H1 (cell line): ENCODE results near the gene TLL1. TPM values are rescaled to one million over a fixed set of nuclear protein-coding genes. Genes with fewer than 3 reads are reported as not detected.
A peak's percentile ranks its signal among the peaks of the same experiment; 100 is the strongest.

Experiments
- CTCF ChIA-PET: fragments of 300-600 bp; sonication (Branson Sonifier 250); formaldehyde crosslinking; loops from one replicate; lab custom pipeline; 2021; ENCODE audit not compliant: partially characterized antibody; lab: Charles Lee
- POLR2A ChIA-PET: fragments of 300-600 bp; sonication (Branson Sonifier 250); formaldehyde crosslinking; loops from one replicate; lab custom pipeline; 2021; ENCODE audit warnings: inconsistent platforms; ENCODE audit not compliant: partially characterized antibody; lab: Charles Lee
- DNase-seq, 2 experiments: peaks; one replicate each; pipeline versions ENCODE4 v3.0.0 to v3.0.0-alpha.2; 2010 to 2022; ENCODE audit warnings: low spot score in 2 of 2, low read depth in 1 of 2, mixed read lengths in 1 of 2
- FAIRE-seq: peaks from 2 replicates; lab custom pipeline; 2011; peaks lifted over from hg19 to GRCh38; lab: Jason Lieb, UNC
- H2AFZ ChIP-seq: 2 replicates; pipeline ENCODE4 v1.8.1; 2012; ENCODE audit warnings: low read length, inconsistent platforms
- H2AK5ac ChIP-seq: 2 replicates; pipeline ENCODE4 v1.6.1; 2013; ENCODE audit warnings: low read depth, low read length
- H2BK120ac ChIP-seq: replicated peaks from 2 replicates; pipeline ENCODE3; 2013; ENCODE audit warnings: low read depth, low read length, inconsistent platforms
- H2BK12ac ChIP-seq: 2 replicates; pipeline ENCODE4 v1.6.1; 2013; ENCODE audit warnings: low read depth, low read length
- H2BK15ac ChIP-seq: 2 replicates; pipeline ENCODE4 v1.6.1; 2013; ENCODE audit warnings: low read length
- H2BK20ac ChIP-seq: 2 replicates; pipeline ENCODE4 v1.6.1; 2013; ENCODE audit warnings: low read length
- H2BK5ac ChIP-seq: 2 replicates; pipeline ENCODE4 v1.6.1; 2013; ENCODE audit warnings: low read depth, low read length
- H3K14ac ChIP-seq: 2 replicates; pipeline ENCODE4 v1.6.1; 2013; ENCODE audit warnings: inconsistent platforms; ENCODE audit not compliant: insufficient read length
- H3K18ac ChIP-seq: 2 replicates; pipeline ENCODE4 v1.6.1; 2013; ENCODE audit warnings: low read length; ENCODE audit errors: extremely low read depth
- H3K23ac ChIP-seq: 2 replicates; pipeline ENCODE4 v1.6.1; 2013; ENCODE audit warnings: inconsistent platforms; ENCODE audit not compliant: insufficient read length
- H3K23me2 ChIP-seq: 2 replicates; pipeline ENCODE4 v1.6.1; 2013; ENCODE audit warnings: low read depth, low read length
- H3K27ac ChIP-seq: 2 replicates; pipeline ENCODE4 v1.6.1; 2011; ENCODE audit warnings: low read depth, low read length, inconsistent platforms
- H3K27me3 ChIP-seq, 4 experiments: replicated peaks in 1 of 4; 1 replicate in 1 of 4; 2 replicates in 3 of 4; pipeline versions ENCODE4 v1.6.1 to v1.8.1; 2011 to 2013; ENCODE audit warnings: low read length in 3 of 4, mild to moderate bottlenecking in 3 of 4, inconsistent platforms in 2 of 4, mixed read lengths in 2 of 4, moderate library complexity in 1 of 4; ENCODE audit not compliant: control insufficient read depth in 3 of 4, insufficient read depth in 3 of 4; ENCODE audit errors: extremely low read depth in 1 of 4
- H3K36me3 ChIP-seq, 4 experiments: 2 replicates each; pipeline versions ENCODE4 v1.6.1 to v1.8.1; 2011 to 2013; ENCODE audit warnings: mild to moderate bottlenecking in 4 of 4, low read length in 3 of 4, moderate library complexity in 2 of 4, control low read depth in 1 of 4, inconsistent platforms in 1 of 4; ENCODE audit not compliant: insufficient read depth in 4 of 4, control insufficient read depth in 2 of 4
- H3K4ac ChIP-seq: replicated peaks from 2 replicates; pipeline ENCODE3; 2013; ENCODE audit warnings: low read length, low read depth, mixed read lengths, inconsistent platforms; ENCODE audit not compliant: insufficient read length
- H3K4me1 ChIP-seq, 4 experiments: replicated peaks in 1 of 4; 1 replicate in 1 of 4; 2 replicates in 3 of 4; pipeline versions ENCODE4 v1.6.1 to v1.8.1; 2011 to 2013; ENCODE audit warnings: low read length in 3 of 4, inconsistent platforms in 2 of 4, mixed read lengths in 1 of 4; ENCODE audit not compliant: insufficient read depth in 4 of 4, control insufficient read depth in 3 of 4
- H3K4me2 ChIP-seq, 2 experiments: 2 replicates each; pipeline versions ENCODE4 v1.6.1 to v1.8.1; 2011 to 2013; ENCODE audit warnings: low read depth in 2 of 2, low read length in 2 of 2, control low read depth in 1 of 2, inconsistent platforms in 1 of 2, mild to moderate bottlenecking in 1 of 2; ENCODE audit not compliant: insufficient read depth in 1 of 2
- H3K4me3 ChIP-seq, 4 experiments: fragments of 200-600, 300-600 bp in 1 of 4; sonication (generic), shearing (Covaris generic), sonication (Bioruptor Twin) in 1 of 4; 2 replicates each; pipeline versions ENCODE4 v1.5.1 to v1.8.1; 2011 to 2016; ENCODE audit warnings: low read length in 4 of 4, low read depth in 3 of 4, control low read depth in 2 of 4, inconsistent platforms in 2 of 4, mild to moderate bottlenecking in 2 of 4, mixed read lengths in 1 of 4, moderate library complexity in 1 of 4; ENCODE audit not compliant: insufficient read depth in 2 of 4; ENCODE audit errors: extremely low read depth in 1 of 4
- H3K56ac ChIP-seq: replicated peaks from 2 replicates; pipeline ENCODE3; 2013; ENCODE audit warnings: low read depth, mild to moderate bottlenecking, mixed read lengths, low read length, inconsistent platforms; ENCODE audit not compliant: insufficient read length
- H3K79me1 ChIP-seq: 2 replicates; pipeline ENCODE4 v1.6.1; 2013; ENCODE audit warnings: low read depth, low read length, control low read depth
- H3K79me2 ChIP-seq, 2 experiments: 2 replicates each; pipeline versions ENCODE4 v1.6.1 to v1.8.1; 2012 to 2013; ENCODE audit warnings: low read length in 2 of 2, mild to moderate bottlenecking in 2 of 2, inconsistent platforms in 1 of 2; ENCODE audit not compliant: insufficient read depth in 2 of 2, control insufficient read depth in 1 of 2
- H3K9ac ChIP-seq, 4 experiments: replicated peaks in 1 of 4; 1 replicate in 1 of 4; 2 replicates in 3 of 4; pipeline versions ENCODE4 v1.6.1 to v1.8.1; 2011 to 2013; ENCODE audit warnings: low read depth in 3 of 4, low read length in 3 of 4, control low read depth in 2 of 4, mild to moderate bottlenecking in 2 of 4, moderate library complexity in 2 of 4, inconsistent platforms in 1 of 4; ENCODE audit errors: extremely low read depth in 1 of 4
- H3K9me3 ChIP-seq, 2 experiments: 2 replicates each; pipeline versions ENCODE4 v1.6.1 to v1.8.1; 2012 to 2013; ENCODE audit warnings: mild to moderate bottlenecking in 2 of 2, moderate library complexity in 2 of 2, control low read depth in 1 of 2, inconsistent platforms in 1 of 2, low read depth in 1 of 2, low read length in 1 of 2, mixed read lengths in 1 of 2; ENCODE audit not compliant: insufficient read depth in 2 of 2
- H4K20me1 ChIP-seq, 2 experiments: replicated peaks in 1 of 2; 2 replicates each; pipeline versions ENCODE3 to v1.8.1; 2011 to 2013; ENCODE audit warnings: inconsistent platforms in 2 of 2, low read length in 2 of 2, mild to moderate bottlenecking in 1 of 2; ENCODE audit not compliant: insufficient read depth in 2 of 2, control insufficient read depth in 1 of 2
- H4K5ac ChIP-seq: 2 replicates; pipeline ENCODE4 v1.6.1; 2013; ENCODE audit warnings: low read length, low read depth, mixed read lengths, inconsistent platforms; ENCODE audit not compliant: insufficient read length
- H4K8ac ChIP-seq: 2 replicates; pipeline ENCODE4 v1.8.0; 2013; ENCODE audit warnings: mild to moderate bottlenecking, moderate library complexity, low read length, inconsistent platforms; ENCODE audit not compliant: insufficient read depth; ENCODE audit errors: extremely low read depth
- H4K91ac ChIP-seq: replicated peaks from 2 replicates; pipeline ENCODE3; 2013; ENCODE audit warnings: low read length, mixed read lengths, inconsistent platforms; ENCODE audit not compliant: insufficient read length
- CTCF ChIP-seq, 3 experiments: IDR thresholded peaks; 1 replicate in 2 of 3; 2 replicates in 1 of 3; pipeline versions ENCODE4 v1.5.1 to v1.6.1; 2011; ENCODE audit warnings: low read length in 3 of 3, mild to moderate bottlenecking in 3 of 3, inconsistent platforms in 2 of 3, low read depth in 1 of 3, moderate library complexity in 1 of 3; ENCODE audit not compliant: insufficient read depth in 1 of 3; ENCODE audit errors: control extremely low read depth in 1 of 3
- RAD21 ChIP-seq, 2 experiments: IDR thresholded peaks in 1 of 2; conservative IDR thresholded peaks in 1 of 2; 2 replicates each; pipeline ENCODE4 v1.6.1; 2011; ENCODE audit warnings: low read depth in 2 of 2, low read length in 2 of 2, improper control_type of control experiment in 1 of 2, inconsistent platforms in 1 of 2, mild to moderate bottlenecking in 1 of 2, moderate library complexity in 1 of 2
- SP4 ChIP-seq: IDR thresholded peaks from 2 replicates; pipeline ENCODE4 v1.6.1; 2012; ENCODE audit warnings: low read length, inconsistent platforms
- WGBS, 2 experiments: shearing (Covaris generic) in 1 of 2; methylation state at CpG; one replicate each; pipeline versions ENCODE4 v1.1.6 to v1.1.7; 2013 to 2015; ENCODE audit warnings: low lambda C conversion rate in 2 of 2, mixed read lengths in 2 of 2, inconsistent platforms in 1 of 2, low coverage in 1 of 2, missing lambda C conversion rate in 1 of 2; ENCODE audit not compliant: insufficient replicate concordance in 2 of 2, insufficient coverage in 1 of 2, insufficient read length in 1 of 2; ENCODE audit errors: extremely low coverage in 1 of 2, missing lambda C conversion rate in 1 of 2; 5-methylcytosine and 5-hydroxymethylcytosine counted together
- polyA plus RNA-seq, 7 experiments: library from polyadenylated mRNA; depleted of rRNA in 3 of 7; stranded (reverse) in 5 of 7; unstranded in 2 of 7; fragments of >200 nt in 5 of 7; fragments of 200-250 nt in 2 of 7; gene quantifications; 1 replicate in 5 of 7; 2 replicates in 1 of 7; 4 replicates in 1 of 7; pipeline versions ENCODE4 v1.2.1 to v1.2.3, GENCODE V29; 2011 to 2013; ENCODE audit warnings: missing spikeins in 2 of 7, mixed read lengths in 2 of 7
- total RNA-seq: library from RNA; stranded (reverse); fragmentation: NEBNext Ultra II Directional; extraction: Animal tissue kit (Norgen Biotek cat#: 25700); gene quantifications from 2 replicates; pipeline ENCODE4 v1.2.1, GENCODE V29; 2021

TLL1 gene
- total and polyA plus RNA-seq, 2 of the 8 experiments (the other 6 are each of a cell fraction or from before 2014, with no cell fraction given), result 0.18 to 1.1 TPM

GRCh38 chr4:166091912-166092510 lies 219.0 kb downstream of the TLL1 start:
- Histone ChIP-seq H4K20me1 (no peaks in the 10 kb centered on the region), H3K23ac (no peak overlapping the region), H3K4me2 (no peak overlapping the region), H3K4me1 (no peaks in the 10 kb centered on the region), H2BK120ac (no peak overlapping the region), H3K27me3 (no peaks in the 10 kb centered on the region), H2BK15ac (no peak overlapping the region), H3K18ac (no peak overlapping the region), H2AK5ac (no peak overlapping the region)
- TF ChIP-seq CTCF (IDR thresholded peaks at IDR 0.05; ENCODE audit: control extremely low read depth in 1 of 3, insufficient read depth in 1 of 3, low read depth in 1 of 3, low read length in 3 of 3) (peak in 2 of 3 experiments; percentile 43 to 52; a peak in 2 of 4 replicates), RAD21 (IDR thresholded peaks at IDR 0.05 in 1 of 2, conservative IDR thresholded peaks at IDR 0.05 in 1 of 2; ENCODE audit: low read depth in 2 of 2, low read length in 2 of 2) (peak; percentile 76 to 84), SP4 (no peak)
- TF ChIP-seq, all 59 proteins: peak for 2
- H2AFZ ChIP-seq, result no peak overlapping the region
- no peak overlapping the region for H3K4ac ChIP-seq
- H3K36me3 ChIP-seq, result no peaks in the 10 kb centered on the region
- no peaks in the 10 kb centered on the region for H3K79me2 ChIP-seq
- no peak overlapping the region for H2BK12ac ChIP-seq
- no peak overlapping the region for H3K56ac ChIP-seq
- 17% methylated on average over 2 of the region's 2 CpGs; no CpG with 5 or more reads in 1 of the 2 experiments for WGBS, 2 experiments
- no peak overlapping the region for H4K91ac ChIP-seq
- no peak overlapping the region for H3K14ac ChIP-seq
- H4K5ac ChIP-seq, result no peak overlapping the region
- CTCF ChIA-PET, result interaction anchor here (0.8 to 3.5 kb wide), 14 partner anchors 14 to 607 kb away, joined by 3 to 22 read pairs (median 4); no protein-coding TSS in a partner anchor
- peak; percentile 48 for FAIRE-seq
- no peak overlapping the region for H2BK20ac ChIP-seq
- no peak overlapping the region for H3K9ac ChIP-seq
- DNase-seq, result no peak
- POLR2A ChIA-PET, result no interaction called here
- H3K4me3 ChIP-seq, result no peak overlapping the region
- no peak overlapping the region for H2BK5ac ChIP-seq
- no peak overlapping the region for H4K8ac ChIP-seq
- no peaks in the 10 kb centered on the region for H3K9me3 ChIP-seq
- no peaks in the 10 kb centered on the region for H3K79me1 ChIP-seq
- H3K23me2 ChIP-seq, result no peaks in the 10 kb centered on the region
- H3K27ac ChIP-seq, result no peak overlapping the region
